Activated naive CD8-positive, alpha-beta T cell (primary cell): ENCODE data around the gene LDLRAD3.
"Not testable (repeated sequence)": the region's sequence is repeated elsewhere in the genome, so short reads cannot be mapped to it uniquely, and the experiment has no call there.

Source experiments
- H3K27ac Mint-ChIP-seq: one replicate; pipeline ENCODE4 v1.8.0; 2021; ENCODE audit warnings: mixed read lengths
- H3K27me3 Mint-ChIP-seq: one replicate; pipeline ENCODE4 v1.8.0; 2021; ENCODE audit warnings: mixed read lengths
- H3K36me3 Mint-ChIP-seq: one replicate; pipeline ENCODE4 v1.8.0; 2021; ENCODE audit warnings: mixed read lengths
- H3K4me1 Mint-ChIP-seq: one replicate; pipeline ENCODE4 v1.8.0; 2021; ENCODE audit warnings: low read depth, mixed read lengths
- H3K4me3 Mint-ChIP-seq: one replicate; pipeline ENCODE4 v1.8.0; 2021; ENCODE audit warnings: mild to moderate bottlenecking, mixed read lengths
- H3K9me3 Mint-ChIP-seq: one replicate; pipeline ENCODE4 v1.8.0; 2021; ENCODE audit warnings: low read depth, mixed read lengths

LDLRAD3 gene

DNA sequence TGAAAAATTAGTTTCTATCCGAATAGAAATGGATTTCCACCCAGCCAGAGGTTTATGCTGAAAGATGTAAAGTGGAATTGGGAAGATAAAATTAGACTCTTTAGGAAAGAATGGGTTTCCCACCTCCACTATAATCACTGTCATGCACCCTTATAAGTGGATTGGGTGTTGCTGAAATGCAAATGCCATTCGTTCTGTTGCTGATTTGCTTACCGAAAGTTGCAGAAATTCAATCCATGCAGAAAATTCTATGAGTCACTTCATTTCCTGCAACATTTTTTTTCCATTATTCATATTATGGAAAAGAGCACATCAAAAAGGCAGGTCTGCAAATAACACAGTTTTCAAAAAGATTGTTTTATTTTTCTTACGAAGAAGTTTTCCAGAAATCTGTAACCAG, 65.6 kb downstream of the LDLRAD3 start:
- H3K4me1 Mint-ChIP-seq: no peaks in the 10 kb centered on the region
- no peak overlapping the region for H3K27ac Mint-ChIP-seq
- H3K4me3 Mint-ChIP-seq: no peak overlapping the region
- no peaks in the 10 kb centered on the region for H3K36me3 Mint-ChIP-seq
- peaks cover 11% of the 10 kb centered on the region for H3K27me3 Mint-ChIP-seq
- no peaks in the 10 kb centered on the region for H3K9me3 Mint-ChIP-seq

DNA sequence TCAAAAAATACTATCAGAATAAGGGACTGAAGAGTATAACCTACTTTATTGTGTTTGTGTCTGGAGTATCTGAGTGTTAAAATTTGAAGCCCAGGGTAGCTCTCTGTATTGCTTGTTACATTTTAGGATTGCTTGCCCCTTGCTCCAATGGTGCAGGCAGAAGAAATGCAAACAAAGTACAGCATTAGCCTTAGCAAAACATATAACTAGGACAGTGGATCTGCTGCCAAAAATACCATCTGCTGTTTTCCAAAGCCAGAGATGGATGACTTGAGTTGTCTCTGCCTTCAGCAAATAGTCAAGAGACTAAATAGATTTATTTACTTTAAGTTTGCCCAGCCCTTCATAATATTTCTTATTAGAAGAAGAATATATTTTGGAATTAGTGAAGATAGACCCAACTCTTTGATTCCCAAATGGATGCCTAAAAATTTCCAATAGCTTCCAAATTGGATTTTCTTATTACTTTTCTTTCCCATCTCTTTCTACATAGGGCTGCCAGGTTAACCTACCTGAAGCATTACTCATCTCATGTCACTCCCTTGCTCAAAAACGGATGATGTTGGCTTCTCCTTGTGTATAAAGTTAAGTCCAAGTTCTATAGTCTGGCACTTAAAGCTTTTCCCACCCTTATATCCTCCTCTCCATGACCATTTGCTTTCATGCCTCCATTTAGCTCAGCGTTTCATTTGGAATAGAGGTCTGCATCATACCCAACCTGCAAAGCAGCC, 66.3 kb downstream of the LDLRAD3 start:
- Mint-ChIP-seq H3K4me1 (no peaks in the 10 kb centered on the region), H3K4me3 (no peak overlapping the region), H3K36me3 (no peaks in the 10 kb centered on the region), H3K9me3 (no peaks in the 10 kb centered on the region), H3K27me3 (peaks cover 11% of the 10 kb centered on the region), H3K27ac (no peak overlapping the region)

DNA sequence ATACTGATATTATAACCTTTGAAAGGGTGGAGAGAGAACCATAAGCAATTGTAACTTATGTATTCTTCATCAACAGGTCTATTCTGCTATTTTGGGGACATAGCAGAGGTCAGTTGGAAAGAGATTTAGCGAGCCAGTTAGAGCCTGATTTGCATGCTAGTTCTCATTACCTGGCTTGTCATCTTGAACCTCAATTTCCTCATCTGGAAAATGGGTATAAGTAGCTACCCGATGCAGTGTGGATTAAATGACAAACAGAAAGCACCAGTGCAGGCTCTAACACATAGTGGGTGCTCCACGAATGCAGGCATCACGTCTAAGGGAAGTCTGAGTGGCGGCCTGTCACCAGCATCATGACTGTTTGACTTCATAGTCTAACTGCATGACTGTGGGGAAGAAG, 67.7 kb downstream of the LDLRAD3 start:
- H3K9me3 Mint-ChIP-seq: no peaks in the 10 kb centered on the region
- no peak overlapping the region for H3K4me3 Mint-ChIP-seq
- H3K27ac Mint-ChIP-seq: no peak overlapping the region
- H3K27me3 Mint-ChIP-seq: peaks cover 13% of the 10 kb centered on the region
- H3K36me3 Mint-ChIP-seq: no peaks in the 10 kb centered on the region
- no peaks in the 10 kb centered on the region for H3K4me1 Mint-ChIP-seq

DNA sequence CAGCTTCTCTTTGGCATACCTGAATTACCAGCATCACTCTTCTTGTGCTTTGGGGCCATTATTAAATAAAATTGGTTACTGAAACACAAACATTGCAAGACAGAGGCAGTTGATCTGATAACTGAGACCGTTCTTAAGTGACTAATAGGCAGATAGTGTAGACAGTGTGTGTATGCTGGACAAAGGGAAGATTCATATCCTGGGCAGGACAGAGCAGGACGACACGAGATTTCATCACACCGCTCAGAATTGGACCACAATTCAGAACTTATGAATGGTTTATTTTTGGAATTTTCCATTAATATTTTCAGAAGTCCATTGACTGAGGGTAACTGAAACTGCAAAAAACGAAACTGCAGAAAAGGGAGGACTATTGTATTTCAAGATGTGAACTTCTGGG, 68.6 kb downstream of the LDLRAD3 start:
- peaks cover 13% of the 10 kb centered on the region for H3K27me3 Mint-ChIP-seq
- no peaks in the 10 kb centered on the region for H3K36me3 Mint-ChIP-seq
- no peaks in the 10 kb centered on the region for H3K4me1 Mint-ChIP-seq
- H3K27ac Mint-ChIP-seq: no peak overlapping the region
- no peaks in the 10 kb centered on the region for H3K9me3 Mint-ChIP-seq
- no peak overlapping the region for H3K4me3 Mint-ChIP-seq

DNA sequence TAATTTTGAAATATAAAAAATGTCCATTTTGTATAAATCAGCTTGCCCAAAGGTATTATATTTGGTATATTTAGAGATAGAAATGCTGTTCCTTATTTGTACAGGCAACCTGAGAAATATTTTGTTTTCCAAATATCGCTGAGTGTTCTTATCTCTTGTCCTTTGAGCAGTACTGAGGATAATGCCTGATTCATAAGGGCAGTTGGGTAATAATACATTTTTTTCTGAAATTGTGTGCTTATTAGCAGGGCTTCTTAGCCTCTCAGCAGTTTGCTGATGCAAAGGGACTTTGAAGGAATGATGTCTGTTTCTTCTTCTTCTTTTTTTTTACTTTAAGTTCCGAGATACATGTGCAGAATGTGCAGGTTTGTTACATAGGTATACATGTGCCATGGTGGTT, 69.1 kb downstream of the LDLRAD3 start:
- Mint-ChIP-seq H3K27ac (no peak overlapping the region), H3K9me3 (no peaks in the 10 kb centered on the region), H3K4me3 (no peak overlapping the region), H3K4me1 (no peaks in the 10 kb centered on the region), H3K36me3 (no peaks in the 10 kb centered on the region), H3K27me3 (peaks cover 12% of the 10 kb centered on the region)

DNA sequence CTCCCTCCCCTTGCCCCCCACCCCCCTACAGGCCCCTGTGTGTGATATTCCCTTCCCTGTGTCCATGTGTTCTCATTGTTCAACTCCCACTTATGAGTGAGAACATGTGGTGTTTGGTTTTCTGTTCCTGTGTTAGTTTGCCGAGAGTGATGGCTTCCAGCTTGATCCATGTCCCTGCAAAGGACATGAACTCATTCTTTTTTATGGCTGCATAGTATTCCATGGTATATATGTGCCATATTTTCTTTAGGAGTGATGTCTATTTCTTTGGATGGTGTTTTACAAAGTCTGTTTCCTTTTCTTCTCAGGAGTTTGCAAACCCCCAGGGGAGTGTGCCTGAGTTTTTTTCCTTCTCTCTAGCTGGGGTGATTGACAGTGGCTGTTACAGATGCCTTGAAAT, 69.6 kb downstream of the LDLRAD3 start:
- H3K27me3 Mint-ChIP-seq, H3K9me3 Mint-ChIP-seq, H3K4me1 Mint-ChIP-seq, H3K36me3 Mint-ChIP-seq, H3K4me3 Mint-ChIP-seq, H3K27ac Mint-ChIP-seq: not testable (repeated sequence)

DNA sequence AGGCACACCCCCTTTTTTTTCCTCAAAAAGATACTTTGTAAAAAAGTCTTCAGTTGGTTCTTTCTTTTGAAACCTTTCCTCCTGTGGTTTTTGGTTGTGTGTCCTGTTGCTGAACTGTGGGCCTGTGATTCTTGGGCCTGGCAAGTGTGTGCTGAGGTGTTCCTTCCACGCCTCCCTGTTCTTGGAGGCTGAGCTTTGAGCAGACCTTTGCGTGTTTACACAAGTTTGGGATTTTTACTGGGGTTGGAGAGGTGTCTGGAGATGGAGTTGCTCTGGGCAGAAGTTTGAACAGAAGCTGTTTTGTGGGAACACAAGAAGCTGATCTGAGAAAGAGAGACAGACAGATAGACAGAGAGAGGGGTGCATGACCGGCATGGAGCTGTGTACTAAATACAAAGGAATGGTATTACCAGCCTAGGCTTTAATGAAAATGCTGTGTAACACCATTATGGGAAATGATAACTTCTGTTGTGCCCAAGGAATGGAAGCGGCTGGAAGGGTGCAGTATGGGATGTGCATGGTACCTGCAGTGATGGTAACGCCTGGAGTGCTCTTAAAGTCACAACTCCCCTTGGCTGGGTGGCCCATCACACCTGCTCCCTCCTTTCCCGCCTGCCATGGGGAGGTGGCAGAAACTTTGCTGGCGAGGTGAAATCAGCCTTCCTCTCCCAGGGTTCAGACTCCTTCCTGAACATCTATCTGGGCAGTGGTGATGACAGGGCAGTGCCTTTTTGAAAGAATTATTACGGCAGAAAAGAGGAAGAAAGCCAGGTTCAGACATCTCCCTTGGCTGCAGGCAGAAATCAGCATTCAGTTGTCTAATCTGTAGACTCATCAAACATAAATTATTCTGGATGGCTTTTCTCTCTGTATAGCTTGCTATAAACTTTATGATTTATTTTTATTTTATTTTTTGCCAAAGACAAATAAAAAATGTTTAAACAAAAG, 70.4 kb downstream of the LDLRAD3 start:
- Mint-ChIP-seq H3K9me3 (no peaks in the 10 kb centered on the region), H3K27me3 (peaks cover 5% of the 10 kb centered on the region), H3K27ac (no peak overlapping the region), H3K36me3 (no peaks in the 10 kb centered on the region), H3K4me3 (no peak overlapping the region), H3K4me1 (no peaks in the 10 kb centered on the region)

DNA sequence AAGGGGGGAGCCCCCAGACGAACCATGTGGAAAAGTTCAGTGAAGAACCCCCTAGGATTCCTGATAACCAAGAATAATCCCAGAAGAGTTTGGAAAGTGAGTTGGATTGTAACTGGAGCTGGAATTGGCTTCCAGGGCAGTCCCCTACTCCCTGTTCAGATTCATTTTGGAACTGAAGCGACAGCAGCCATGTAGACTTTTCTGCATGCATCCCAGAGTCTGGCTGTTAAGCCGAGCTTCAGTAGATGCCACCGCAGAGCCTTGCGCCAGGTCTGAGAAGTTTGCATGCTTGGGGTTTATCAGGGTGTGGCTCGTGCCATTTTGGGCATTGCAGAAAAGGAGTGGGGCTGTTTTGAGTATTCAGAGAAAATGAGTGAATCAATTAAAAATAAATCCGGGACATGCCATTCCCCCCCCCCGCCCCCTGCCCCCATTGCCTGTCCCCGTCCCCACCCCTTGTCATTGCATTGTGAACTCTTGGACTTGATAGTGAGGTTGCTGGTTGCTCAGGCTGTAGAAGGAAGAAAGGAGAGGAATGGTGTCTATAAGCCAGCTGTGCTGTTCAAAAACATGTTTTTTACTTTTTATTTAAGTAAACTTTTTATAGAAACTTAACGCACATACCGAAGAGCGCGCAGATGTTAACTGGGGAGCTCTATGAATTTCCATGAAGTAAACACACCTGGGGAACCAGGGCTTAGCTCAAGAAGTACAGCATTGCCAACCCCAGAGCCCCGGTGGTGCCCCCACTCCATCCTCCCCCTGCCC, 71.2 kb downstream of the LDLRAD3 start:
- H3K4me3 Mint-ChIP-seq: no peak overlapping the region
- H3K27me3 Mint-ChIP-seq: peaks cover 5% of the 10 kb centered on the region
- no peak overlapping the region for H3K27ac Mint-ChIP-seq
- H3K4me1 Mint-ChIP-seq: no peaks in the 10 kb centered on the region
- H3K9me3 Mint-ChIP-seq: no peaks in the 10 kb centered on the region
- no peaks in the 10 kb centered on the region for H3K36me3 Mint-ChIP-seq

DNA sequence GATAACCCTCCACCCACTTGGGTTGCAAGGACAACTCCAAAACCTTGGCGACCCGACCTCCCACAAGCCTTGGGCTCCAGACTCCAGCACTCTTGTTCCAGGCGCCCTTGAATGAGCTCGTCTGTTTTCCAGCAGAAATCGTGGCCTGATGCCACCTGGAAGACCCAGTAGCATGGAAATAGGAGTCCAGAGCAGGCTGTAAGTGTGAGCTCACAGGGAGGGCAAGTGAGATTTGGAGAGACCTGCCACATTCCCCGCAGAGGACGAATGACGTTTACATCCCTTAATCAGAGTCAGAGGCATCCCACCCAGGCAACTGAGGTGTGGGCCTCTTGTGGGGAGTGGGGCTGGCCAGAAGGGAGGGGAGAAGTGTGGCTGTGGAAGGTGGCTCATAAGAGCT, 71.9 kb downstream of the LDLRAD3 start:
- H3K36me3 Mint-ChIP-seq: no peaks in the 10 kb centered on the region
- H3K27ac Mint-ChIP-seq: no peak overlapping the region
- H3K27me3 Mint-ChIP-seq: peaks cover 7% of the 10 kb centered on the region
- H3K9me3 Mint-ChIP-seq: no peaks in the 10 kb centered on the region
- H3K4me1 Mint-ChIP-seq: no peaks in the 10 kb centered on the region
- H3K4me3 Mint-ChIP-seq: no peak overlapping the region

DNA sequence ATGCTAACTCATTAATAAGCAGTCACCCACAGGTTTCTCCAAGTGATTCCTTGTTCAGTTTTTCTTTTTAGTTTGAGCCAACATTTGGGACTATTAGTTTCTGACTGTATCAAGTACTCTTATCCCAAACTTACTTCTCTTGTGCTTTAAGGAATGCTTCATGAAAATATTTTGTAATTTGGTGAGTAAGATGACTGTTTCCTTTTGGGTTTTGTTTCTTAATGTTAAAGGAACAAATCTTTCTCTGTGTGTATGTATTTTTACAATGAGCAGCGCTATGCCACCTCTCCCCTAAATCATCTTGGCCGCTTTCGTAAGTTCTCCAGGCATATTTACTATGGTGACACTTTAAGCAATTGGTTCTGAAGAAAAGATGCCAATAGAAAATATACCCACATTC, 72.4 kb downstream of the LDLRAD3 start:
- no peak overlapping the region for H3K27ac Mint-ChIP-seq
- no peaks in the 10 kb centered on the region for H3K4me1 Mint-ChIP-seq
- H3K36me3 Mint-ChIP-seq: no peaks in the 10 kb centered on the region
- no peaks in the 10 kb centered on the region for H3K9me3 Mint-ChIP-seq
- peaks cover 8% of the 10 kb centered on the region for H3K27me3 Mint-ChIP-seq
- no peak overlapping the region for H3K4me3 Mint-ChIP-seq

DNA sequence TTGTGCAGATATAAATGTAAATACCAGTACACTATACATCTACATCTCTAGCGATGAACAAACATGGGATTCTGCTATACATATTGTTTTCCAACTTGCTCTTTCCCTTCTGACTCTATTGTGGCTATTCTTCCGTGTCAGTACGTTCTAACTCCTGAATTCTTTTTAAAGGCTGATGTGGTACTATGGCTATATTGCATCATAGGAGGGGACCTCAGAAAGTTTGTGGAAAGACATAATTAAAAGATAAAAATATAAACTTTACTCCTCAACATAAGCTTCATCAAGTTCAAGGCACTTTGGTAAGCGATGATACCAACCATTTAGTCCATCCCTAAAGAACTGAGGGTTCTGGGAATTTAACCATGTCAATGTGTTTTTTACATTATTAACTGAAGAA, 72.8 kb downstream of the LDLRAD3 start:
- Mint-ChIP-seq H3K4me3 (no peak overlapping the region), H3K27me3 (peaks cover 9% of the 10 kb centered on the region), H3K4me1 (no peaks in the 10 kb centered on the region), H3K9me3 (no peaks in the 10 kb centered on the region), H3K27ac (no peak overlapping the region), H3K36me3 (no peaks in the 10 kb centered on the region)

DNA sequence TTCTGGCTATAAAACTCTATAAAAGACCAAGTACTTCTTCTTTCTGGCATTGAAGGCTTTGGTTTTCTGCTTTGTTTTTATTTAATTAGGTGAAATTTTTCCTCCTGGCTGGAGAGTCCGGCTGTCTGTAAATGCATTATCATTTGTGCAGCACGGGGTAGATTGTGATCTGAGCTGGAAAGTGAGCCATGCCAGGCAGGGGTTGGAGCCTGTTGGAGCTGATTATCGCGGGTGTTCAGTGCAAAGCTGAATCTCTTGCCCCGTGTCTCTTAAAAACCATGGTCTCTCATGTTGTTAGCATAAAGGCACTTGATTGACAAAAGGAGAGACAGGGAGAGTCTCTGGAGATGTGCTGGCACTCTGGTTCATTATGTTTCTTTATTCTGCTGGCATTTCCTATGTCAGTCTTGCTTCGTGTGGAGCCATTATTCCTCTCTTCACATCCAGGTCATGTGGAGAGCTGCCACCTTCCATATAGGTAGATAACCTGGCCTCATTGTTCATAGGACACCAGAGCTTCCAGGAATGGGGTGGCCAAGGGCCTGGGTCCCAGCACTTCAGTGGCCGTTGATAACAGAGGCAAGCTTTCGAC, 75.2 kb downstream of the LDLRAD3 start:
- peaks cover 6% of the 10 kb centered on the region for H3K27me3 Mint-ChIP-seq
- H3K4me1 Mint-ChIP-seq: no peaks in the 10 kb centered on the region
- no peak overlapping the region for H3K4me3 Mint-ChIP-seq
- no peaks in the 10 kb centered on the region for H3K9me3 Mint-ChIP-seq
- no peak overlapping the region for H3K27ac Mint-ChIP-seq
- no peaks in the 10 kb centered on the region for H3K36me3 Mint-ChIP-seq

DNA sequence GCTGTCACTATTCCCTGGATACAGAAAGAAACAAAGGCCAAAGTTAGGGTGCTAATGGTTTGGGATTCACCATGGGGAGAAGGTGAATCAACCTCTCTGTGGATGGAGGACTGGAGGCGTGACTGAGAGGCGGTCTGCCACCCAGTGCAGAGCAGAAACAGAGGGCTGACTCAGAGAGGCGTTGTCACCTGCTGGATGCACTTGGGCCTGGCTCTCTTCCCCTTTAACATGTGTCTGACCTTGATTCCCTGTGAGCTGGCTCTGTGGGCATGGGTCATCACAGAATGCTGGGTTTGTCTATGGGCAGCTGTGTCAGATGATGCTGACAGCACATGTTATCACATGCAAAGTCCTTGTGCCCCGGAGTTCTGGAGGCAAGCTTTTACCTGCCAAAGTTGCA, 75.9 kb downstream of the LDLRAD3 start:
- Mint-ChIP-seq H3K4me3 (no peak overlapping the region), H3K36me3 (no peaks in the 10 kb centered on the region), H3K27me3 (peaks cover 6% of the 10 kb centered on the region), H3K4me1 (no peaks in the 10 kb centered on the region), H3K27ac (no peak overlapping the region), H3K9me3 (no peaks in the 10 kb centered on the region)

DNA sequence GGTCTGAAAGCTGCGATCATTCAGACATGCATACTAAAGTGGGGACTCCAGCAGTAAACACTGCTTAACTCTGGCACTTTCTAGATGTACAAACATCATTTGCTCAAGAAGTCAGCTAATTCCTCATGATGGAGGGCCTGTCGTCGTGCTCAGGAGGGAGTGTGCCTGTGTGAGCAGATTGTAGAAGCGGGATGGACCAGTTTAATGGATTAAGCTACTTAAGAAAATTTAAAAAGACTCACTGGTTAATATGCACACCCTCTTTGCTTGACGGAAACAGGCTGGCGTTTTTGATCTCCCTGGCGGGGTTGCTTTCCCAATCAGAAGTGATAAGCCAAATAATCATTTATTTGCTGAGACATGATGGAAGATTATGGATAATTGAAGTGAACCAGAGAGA, 79.0 kb downstream of the LDLRAD3 start:
- H3K36me3 Mint-ChIP-seq: no peaks in the 10 kb centered on the region
- H3K4me3 Mint-ChIP-seq: no peak overlapping the region
- no peaks in the 10 kb centered on the region for H3K4me1 Mint-ChIP-seq
- H3K9me3 Mint-ChIP-seq: no peaks in the 10 kb centered on the region
- peaks cover 4% of the 10 kb centered on the region for H3K27me3 Mint-ChIP-seq
- no peak overlapping the region for H3K27ac Mint-ChIP-seq

DNA sequence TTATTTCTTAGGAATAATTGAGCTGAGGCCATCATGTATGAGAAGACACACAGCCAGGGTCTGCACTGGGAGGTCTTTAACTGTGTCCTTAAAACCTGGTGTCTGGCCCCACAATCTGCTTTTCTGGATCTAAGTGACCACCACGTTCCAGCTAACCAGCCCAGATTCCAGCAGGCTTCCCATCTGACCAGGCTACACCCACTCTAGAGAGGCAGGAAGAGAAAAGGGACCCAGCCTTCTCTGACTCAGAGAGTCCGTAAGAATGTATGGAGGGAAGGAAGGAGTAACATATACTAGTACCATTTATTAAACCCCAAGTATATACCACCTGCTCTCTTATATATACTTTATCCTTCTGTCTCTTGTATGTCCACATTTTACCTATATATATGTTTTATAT, 80.1 kb downstream of the LDLRAD3 start:
- Mint-ChIP-seq H3K4me3 (no peak overlapping the region), H3K36me3 (no peaks in the 10 kb centered on the region), H3K27me3 (peaks cover 4% of the 10 kb centered on the region), H3K27ac (no peak overlapping the region), H3K4me1 (no peaks in the 10 kb centered on the region), H3K9me3 (no peaks in the 10 kb centered on the region)
